Spinal cord (tissue), 10 donors: ENCODE data around the gene DEPDC5. TPM values are rescaled to one million over a fixed set of nuclear protein-coding genes. Genes with fewer than 3 reads are reported as not detected.

Source experiments
- DNase-seq, 6 donors: peaks; one replicate each; pipeline versions ENCODE4 v3.0.0 to v3.0.0-alpha.2; 2013 to 2015; ENCODE audit warnings: low spot score in 6 of 6, low read depth in 4 of 6
- H3K27ac ChIP-seq: one replicate; pipeline ENCODE4 v1.5.1; 2013; ENCODE audit warnings: low read depth, low read length, control low read depth
- H3K27me3 ChIP-seq: one replicate; pipeline ENCODE4 v1.6.1; 2013; ENCODE audit warnings: low read length; ENCODE audit not compliant: control insufficient read depth, insufficient read depth
- H3K36me3 ChIP-seq: one replicate; pipeline ENCODE4 v1.6.1; 2013; ENCODE audit warnings: low read length; ENCODE audit not compliant: control insufficient read depth, insufficient read depth
- H3K4me1 ChIP-seq: one replicate; pipeline ENCODE4 v1.6.1; 2013; ENCODE audit warnings: low read length; ENCODE audit not compliant: control insufficient read depth, insufficient read depth
- H3K4me3 ChIP-seq: one replicate; pipeline ENCODE4 v1.5.1; 2013; ENCODE audit warnings: low read depth, low read length, control low read depth
- H3K9me3 ChIP-seq: one replicate; pipeline ENCODE4 v1.6.1; 2013; ENCODE audit warnings: low read length; ENCODE audit not compliant: control insufficient read depth, insufficient read depth
- WGBS: methylation state at CpG from one replicate; pipeline ENCODE4 v1.1.5; 2013; ENCODE audit warnings: missing lambda C conversion rate; ENCODE audit not compliant: insufficient coverage; 5-methylcytosine and 5-hydroxymethylcytosine counted together
- polyA plus RNA-seq, 2 donors: library from polyadenylated mRNA; unstranded; fragments of 120-200 nt; gene quantifications; one replicate each; pipeline ENCODE4 v1.2.1, GENCODE V29; 2013; ENCODE audit not compliant: insufficient read length in 2 of 2
- total RNA-seq, 2 donors: library from RNA; depleted of rRNA in 1 of 2; stranded (reverse); fragments of 120-200 nt in 1 of 2; fragments of >200 nt in 1 of 2; gene quantifications; one replicate each; pipeline versions ENCODE4 v1.2.3 to v1.2.4, GENCODE V29; 2013 to 2014
- donor health status: healthy.

The DEPDC5 gene
- total and polyA plus RNA-seq, 4 donors: 15.2 to 19.9 (median 18.2) TPM

DNA sequence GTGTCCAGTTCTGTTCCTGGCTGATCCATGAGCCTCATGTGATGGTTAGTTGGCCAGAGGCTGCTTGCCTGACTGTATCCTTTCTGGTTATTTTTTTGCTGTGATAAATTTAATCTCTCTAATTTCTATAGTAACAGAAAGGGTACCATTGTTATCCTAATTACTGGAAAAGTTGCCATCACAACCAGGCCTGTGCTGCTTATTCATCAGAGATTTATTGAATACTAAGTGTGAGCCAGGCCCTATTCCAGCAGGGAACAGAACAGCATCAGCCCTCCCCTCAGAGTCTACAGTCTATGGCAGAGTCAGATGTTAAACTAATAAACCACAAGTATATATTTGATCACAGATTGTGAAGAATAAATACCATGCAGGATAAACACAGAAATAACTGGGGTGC is 86.8 kb downstream of the DEPDC5 start:
- Histone ChIP-seq H3K27ac (peak overlapping the region; percentile 67), H3K27me3 (no peaks in the 10 kb centered on the region), H3K4me3 (no peak overlapping the region), H3K4me1 (peaks cover 9% of the 10 kb centered on the region), H3K36me3 (peaks cover 40% of the 10 kb centered on the region), H3K9me3 (no peaks in the 10 kb centered on the region)
- peak in 5 of 6 donors; percentile 13 to 71 (median 36) for DNase-seq

- H3K4me3 ChIP-seq: no peak overlapping the region
- no peaks in the 10 kb centered on the region for H3K9me3 ChIP-seq
- H3K27ac ChIP-seq: peak overlapping the region; percentile 67
- peaks cover 45% of the 10 kb centered on the region for H3K36me3 ChIP-seq
- WGBS: 44% methylated on average over 2 of the region's 8 CpGs
- no peaks in the 10 kb centered on the region for H3K27me3 ChIP-seq
- peak in 4 of 6 donors; percentile 20 to 68 (median 42) for DNase-seq
- H3K4me1 ChIP-seq: peaks cover 9% of the 10 kb centered on the region
Observed at GRCh38 chr22:31841078-31841827, 87.4 kb downstream of the DEPDC5 start.

DNA sequence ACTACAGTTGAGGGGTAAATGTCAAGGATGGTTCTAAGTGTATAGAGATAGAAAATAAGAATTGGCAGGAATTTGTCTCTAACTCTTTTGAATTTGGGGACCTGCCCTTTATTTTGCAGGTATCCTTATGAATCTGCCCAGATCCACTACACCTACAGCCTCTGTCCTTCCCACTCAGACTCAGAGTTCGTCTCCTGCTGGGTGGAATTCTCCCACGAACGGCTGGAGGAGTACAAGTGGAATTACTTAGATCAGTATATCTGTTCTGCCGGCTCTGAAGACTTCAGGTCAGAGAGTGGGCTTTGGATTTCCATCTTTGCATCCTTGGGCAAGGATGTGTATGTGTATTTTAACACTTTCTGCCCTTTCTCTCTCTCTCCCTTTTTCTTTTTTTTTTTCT is 89.7 kb downstream of the DEPDC5 start:
- H3K4me1 ChIP-seq: peaks cover 12% of the 10 kb centered on the region
- peaks cover 44% of the 10 kb centered on the region for H3K36me3 ChIP-seq
- no CpG with 5 or more reads among the region's 4 CpGs for WGBS
- H3K27ac ChIP-seq: no peak overlapping the region
- no peaks in the 10 kb centered on the region for H3K9me3 ChIP-seq
- H3K27me3 ChIP-seq: no peaks in the 10 kb centered on the region
- H3K4me3 ChIP-seq: no peak overlapping the region
- DNase-seq: no peak

GRCh38 chr22:31844941-31845340 is 91.1 kb downstream of the DEPDC5 start:
- Histone ChIP-seq H3K27ac (no peak overlapping the region), H3K4me1 (peaks cover 12% of the 10 kb centered on the region), H3K9me3 (no peaks in the 10 kb centered on the region), H3K4me3 (no peak overlapping the region), H3K27me3 (no peaks in the 10 kb centered on the region), H3K36me3 (peaks cover 51% of the 10 kb centered on the region)
- DNase-seq: no peak
- 97% methylated on average over 17 of the region's 17 CpGs for WGBS

DNA sequence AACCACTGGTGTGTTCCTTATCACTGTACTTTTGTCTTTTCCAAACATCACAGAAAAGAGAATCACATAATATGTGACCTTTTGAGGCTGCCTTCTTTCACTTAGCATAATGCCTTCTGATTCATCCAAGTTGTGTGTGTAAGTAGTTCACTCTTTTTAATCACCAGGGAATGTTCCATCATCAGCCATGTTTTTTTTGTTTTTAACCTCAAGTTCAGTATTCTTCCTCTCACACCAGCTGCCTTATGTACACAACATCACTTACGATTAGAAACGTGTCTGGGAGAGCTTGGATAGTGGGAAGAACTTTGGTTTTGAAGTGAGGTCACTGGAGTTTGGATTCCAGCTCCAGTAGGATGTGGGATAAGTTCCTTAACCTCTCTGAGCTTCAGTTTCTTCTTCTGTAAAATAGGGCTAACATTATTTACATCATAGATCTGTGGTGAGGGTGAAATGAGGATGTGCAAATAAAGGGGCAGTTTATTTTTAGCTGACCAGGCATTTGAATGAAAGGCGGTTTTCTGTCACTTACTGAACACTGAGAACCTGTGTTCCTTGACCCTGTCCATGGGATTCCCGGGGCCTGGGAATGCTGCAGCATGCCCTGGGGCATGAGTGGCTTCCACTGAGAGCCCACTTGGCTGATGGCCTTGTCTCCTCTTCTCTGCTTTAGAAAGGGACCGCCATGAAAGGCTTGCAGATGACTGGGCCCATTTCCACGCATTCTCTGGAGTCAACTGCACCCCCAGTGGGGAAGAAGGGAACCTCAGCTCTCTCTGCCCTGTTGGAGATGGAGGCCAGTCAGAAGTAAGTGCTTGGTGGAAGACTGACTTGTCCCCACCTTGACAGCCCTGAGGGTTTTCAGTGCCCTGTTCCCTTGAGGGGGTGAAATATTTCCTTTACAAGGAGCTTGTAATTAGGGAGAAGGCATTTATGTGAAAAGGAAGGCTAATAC is 92.6 kb downstream of the DEPDC5 start:
- H3K4me3 ChIP-seq: no peak overlapping the region
- DNase-seq: no peak
- 95% methylated on average over 2 of the region's 6 CpGs for WGBS

GRCh38 chr22:31848411-31848810 is 94.6 kb downstream of the DEPDC5 start:
- peaks cover 62% of the 10 kb centered on the region for H3K36me3 ChIP-seq
- 80% methylated on average over 1 of the region's 1 CpG for WGBS

More for the DNA sequence above, 92.6 kb downstream of the DEPDC5 start:
- peaks cover 60% of the 10 kb centered on the region for H3K36me3 ChIP-seq
- H3K27ac ChIP-seq: no peak overlapping the region
- no peaks in the 10 kb centered on the region for H3K27me3 ChIP-seq
- peaks cover 7% of the 10 kb centered on the region for H3K4me1 ChIP-seq
- no peaks in the 10 kb centered on the region for H3K9me3 ChIP-seq

DNA sequence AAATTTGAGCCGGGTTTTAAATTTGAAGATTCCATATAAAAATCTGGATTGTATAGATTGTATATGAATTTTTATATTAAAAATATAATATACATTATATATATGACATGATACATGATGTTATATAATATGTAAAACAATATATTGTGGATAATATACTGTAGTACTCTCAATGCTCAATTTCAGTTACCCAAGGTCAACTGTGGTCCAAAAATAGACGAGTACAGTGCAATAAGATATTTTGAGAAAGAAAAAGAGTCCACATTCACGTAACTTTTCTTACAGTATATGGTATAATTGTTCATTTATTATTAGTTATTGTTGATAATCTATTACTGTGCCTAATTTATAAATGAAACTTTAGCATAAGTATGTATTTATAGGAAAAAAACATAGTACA is 96.3 kb downstream of the DEPDC5 start:
- H3K27me3 ChIP-seq: no peaks in the 10 kb centered on the region
- peaks cover 46% of the 10 kb centered on the region for H3K36me3 ChIP-seq
- H3K4me3 ChIP-seq: no peak overlapping the region
- no peaks in the 10 kb centered on the region for H3K9me3 ChIP-seq
- no CpG with 5 or more reads among the region's 3 CpGs for WGBS
- no peak for DNase-seq
- H3K27ac ChIP-seq: no peak overlapping the region
- peaks cover 3% of the 10 kb centered on the region for H3K4me1 ChIP-seq

More at GRCh38 chr22:31848411-31848810, 94.6 kb downstream of the DEPDC5 start:
- H3K9me3 ChIP-seq: no peaks in the 10 kb centered on the region
- no peak for DNase-seq
- H3K27me3 ChIP-seq: no peaks in the 10 kb centered on the region
- peaks cover 3% of the 10 kb centered on the region for H3K4me1 ChIP-seq
- no peak overlapping the region for H3K27ac ChIP-seq
- H3K4me3 ChIP-seq: no peak overlapping the region

DNA sequence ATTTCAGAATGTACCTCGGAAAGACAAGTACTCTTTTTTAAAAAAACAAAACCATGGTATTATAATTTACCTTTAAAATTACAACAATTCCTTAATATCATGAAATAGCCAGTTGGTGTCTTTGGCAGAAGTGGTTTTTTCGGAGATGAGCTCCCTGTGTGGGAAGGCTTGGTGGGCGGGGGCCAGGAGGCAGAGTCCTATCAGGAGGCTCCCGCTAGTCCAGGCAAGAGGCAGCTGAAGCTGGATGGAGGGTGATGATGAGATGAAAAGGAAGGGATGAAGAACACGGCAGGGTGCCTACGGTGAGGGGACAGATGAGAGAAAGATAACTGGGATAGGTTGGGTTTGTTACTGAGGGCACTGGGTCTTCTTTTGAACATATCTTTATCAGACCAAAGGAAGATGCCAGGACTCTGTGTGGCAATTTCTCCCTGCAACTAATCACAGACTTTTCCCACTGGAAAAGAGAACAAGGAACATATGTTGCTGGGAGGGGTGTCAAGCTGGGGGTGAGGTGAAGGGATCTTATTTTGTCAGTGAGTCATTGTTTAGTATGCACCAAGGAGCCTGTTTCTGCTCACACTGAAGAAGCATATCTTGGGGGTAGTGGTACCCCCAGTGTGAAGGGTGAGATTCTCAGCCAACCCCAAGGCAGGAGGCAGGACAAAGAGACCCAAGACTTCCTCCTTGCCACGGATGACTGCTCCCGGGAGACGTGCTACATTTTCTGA is 99.0 kb downstream of the DEPDC5 start:
- Histone ChIP-seq H3K4me3 (no peak overlapping the region), H3K36me3 (peaks cover 39% of the 10 kb centered on the region), H3K27ac (no peak overlapping the region), H3K27me3 (no peaks in the 10 kb centered on the region), H3K4me1 (peaks cover 4% of the 10 kb centered on the region), H3K9me3 (no peaks in the 10 kb centered on the region)
- peak in 2 of 6 donors; percentile 4 to 23 for DNase-seq
- WGBS: 100% methylated on average over 3 of the region's 9 CpGs

- Histone ChIP-seq H3K36me3 (peaks cover 33% of the 10 kb centered on the region), H3K9me3 (no peaks in the 10 kb centered on the region), H3K27ac (no peak overlapping the region), H3K4me1 (peaks cover 4% of the 10 kb centered on the region), H3K27me3 (no peaks in the 10 kb centered on the region), H3K4me3 (no peak overlapping the region)
- DNase-seq: peak in 2 of 6 donors; percentile 8 to 56
- WGBS: 79% methylated on average over 5 of the region's 6 CpGs
Observed at GRCh38 chr22:31853736-31854495, 100.1 kb downstream of the DEPDC5 start.
